Chondrocyte (in vitro differentiated cells): Measurements from ENCODE around the gene KMT5C. TPM values are rescaled to one million over a fixed set of nuclear protein-coding genes. Genes with fewer than 3 reads are reported as not detected.

Experiments used
- DNase-seq: peaks from one replicate; pipeline ENCODE4 v3.0.0; 2021; ENCODE audit warnings: mixed read lengths, low spot score
- H3K27ac Mint-ChIP-seq: one replicate; pipeline ENCODE4 v1.8.0; 2021; ENCODE audit warnings: mild to moderate bottlenecking, moderate library complexity, mixed read lengths; ENCODE audit not compliant: unreplicated experiment
- H3K27me3 Mint-ChIP-seq: 2 replicates; pipeline ENCODE4 v1.8.0; 2021; ENCODE audit warnings: low read depth, mixed read lengths
- H3K36me3 Mint-ChIP-seq: 2 replicates; pipeline ENCODE4 v1.8.0; 2021; ENCODE audit warnings: low read depth, mixed read lengths
- H3K4me1 Mint-ChIP-seq: 2 replicates; pipeline ENCODE4 v1.8.0; 2021; ENCODE audit warnings: low read depth, mild to moderate bottlenecking, mixed read lengths
- H3K4me3 Mint-ChIP-seq: one replicate; pipeline ENCODE4 v1.8.0; 2021; ENCODE audit warnings: mild to moderate bottlenecking, moderate library complexity, mixed read lengths; ENCODE audit not compliant: unreplicated experiment
- H3K9me3 Mint-ChIP-seq: 2 replicates; pipeline ENCODE4 v1.8.0; 2021; ENCODE audit warnings: low read depth, mixed read lengths
- total RNA-seq: library from RNA; stranded (reverse); gene quantifications from 3 replicates; pipeline ENCODE4 v1.2.1, GENCODE V29; 2021
- TF ChIP-seq, protein P1 (sequence below): fragments of 200-600 bp; sonication (generic); IDR thresholded peaks from 2 replicates; pipeline ENCODE4 v1.5.0; 2021; ENCODE audit warnings: antibody characterized with exemption, mild to moderate bottlenecking, moderate library complexity

The KMT5C gene
- total RNA-seq, 1 donor from 2014 or later: 9.5 TPM

DNA sequence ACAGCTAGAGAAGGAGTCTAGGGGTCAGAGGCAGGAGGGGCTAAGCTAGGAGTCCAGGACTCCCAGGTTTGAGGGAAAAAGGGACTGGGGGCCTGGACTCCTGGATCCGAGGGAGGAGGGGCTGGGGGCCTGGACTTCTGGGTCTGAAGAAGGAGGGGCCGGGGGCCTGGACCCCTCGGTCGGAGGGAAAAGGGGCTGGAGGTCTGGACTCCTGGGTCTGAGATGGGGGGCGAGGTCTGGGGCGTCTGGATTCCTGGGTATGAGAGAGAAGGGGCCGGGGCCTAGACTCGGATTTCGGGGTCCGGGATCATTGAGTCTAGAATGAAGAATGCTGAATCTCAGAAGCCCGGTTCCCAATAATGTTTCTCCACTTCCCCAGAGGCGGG lies 37.4 kb upstream of the KMT5C start:
- TF ChIP-seq, protein P1, sequence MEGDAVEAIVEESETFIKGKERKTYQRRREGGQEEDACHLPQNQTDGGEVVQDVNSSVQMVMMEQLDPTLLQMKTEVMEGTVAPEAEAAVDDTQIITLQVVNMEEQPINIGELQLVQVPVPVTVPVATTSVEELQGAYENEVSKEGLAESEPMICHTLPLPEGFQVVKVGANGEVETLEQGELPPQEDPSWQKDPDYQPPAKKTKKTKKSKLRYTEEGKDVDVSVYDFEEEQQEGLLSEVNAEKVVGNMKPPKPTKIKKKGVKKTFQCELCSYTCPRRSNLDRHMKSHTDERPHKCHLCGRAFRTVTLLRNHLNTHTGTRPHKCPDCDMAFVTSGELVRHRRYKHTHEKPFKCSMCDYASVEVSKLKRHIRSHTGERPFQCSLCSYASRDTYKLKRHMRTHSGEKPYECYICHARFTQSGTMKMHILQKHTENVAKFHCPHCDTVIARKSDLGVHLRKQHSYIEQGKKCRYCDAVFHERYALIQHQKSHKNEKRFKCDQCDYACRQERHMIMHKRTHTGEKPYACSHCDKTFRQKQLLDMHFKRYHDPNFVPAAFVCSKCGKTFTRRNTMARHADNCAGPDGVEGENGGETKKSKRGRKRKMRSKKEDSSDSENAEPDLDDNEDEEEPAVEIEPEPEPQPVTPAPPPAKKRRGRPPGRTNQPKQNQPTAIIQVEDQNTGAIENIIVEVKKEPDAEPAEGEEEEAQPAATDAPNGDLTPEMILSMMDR: no peak
- Mint-ChIP-seq H3K27me3 (no peaks in the 10 kb centered on the region), H3K9me3 (no peaks in the 10 kb centered on the region), H3K27ac (no peak overlapping the region), H3K36me3 (peaks cover 16% of the 10 kb centered on the region), H3K4me1 (peaks cover 9% of the 10 kb centered on the region), H3K4me3 (no peak overlapping the region)
- no peak for DNase-seq

DNA sequence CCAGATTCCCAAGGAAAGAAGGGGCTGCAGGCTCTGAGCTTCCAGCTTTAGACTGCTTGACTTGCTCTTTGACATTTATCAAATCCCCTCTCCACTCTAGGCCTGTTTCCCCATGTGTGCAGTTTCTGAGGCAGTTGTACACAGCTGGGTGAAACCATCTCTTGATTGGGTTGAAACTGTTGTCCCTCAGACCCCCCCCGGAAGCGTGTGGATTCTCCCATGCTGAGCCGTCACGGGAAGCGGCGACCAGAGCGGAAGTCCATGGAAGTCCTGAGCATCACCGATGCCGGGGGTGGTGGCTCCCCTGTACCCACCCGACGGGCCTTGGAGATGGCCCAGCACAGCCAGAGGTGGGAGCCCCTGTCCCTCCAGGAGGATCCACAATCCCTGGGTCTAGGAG lies 36.2 kb upstream of the KMT5C start:
- H3K27me3 Mint-ChIP-seq: no peaks in the 10 kb centered on the region
- H3K36me3 Mint-ChIP-seq: peaks cover 19% of the 10 kb centered on the region
- TF ChIP-seq, protein P1: no peak
- no peak for DNase-seq
- no peaks in the 10 kb centered on the region for H3K9me3 Mint-ChIP-seq
- no peak overlapping the region for H3K27ac Mint-ChIP-seq
- H3K4me1 Mint-ChIP-seq: peaks cover 9% of the 10 kb centered on the region
- no peak overlapping the region for H3K4me3 Mint-ChIP-seq

DNA sequence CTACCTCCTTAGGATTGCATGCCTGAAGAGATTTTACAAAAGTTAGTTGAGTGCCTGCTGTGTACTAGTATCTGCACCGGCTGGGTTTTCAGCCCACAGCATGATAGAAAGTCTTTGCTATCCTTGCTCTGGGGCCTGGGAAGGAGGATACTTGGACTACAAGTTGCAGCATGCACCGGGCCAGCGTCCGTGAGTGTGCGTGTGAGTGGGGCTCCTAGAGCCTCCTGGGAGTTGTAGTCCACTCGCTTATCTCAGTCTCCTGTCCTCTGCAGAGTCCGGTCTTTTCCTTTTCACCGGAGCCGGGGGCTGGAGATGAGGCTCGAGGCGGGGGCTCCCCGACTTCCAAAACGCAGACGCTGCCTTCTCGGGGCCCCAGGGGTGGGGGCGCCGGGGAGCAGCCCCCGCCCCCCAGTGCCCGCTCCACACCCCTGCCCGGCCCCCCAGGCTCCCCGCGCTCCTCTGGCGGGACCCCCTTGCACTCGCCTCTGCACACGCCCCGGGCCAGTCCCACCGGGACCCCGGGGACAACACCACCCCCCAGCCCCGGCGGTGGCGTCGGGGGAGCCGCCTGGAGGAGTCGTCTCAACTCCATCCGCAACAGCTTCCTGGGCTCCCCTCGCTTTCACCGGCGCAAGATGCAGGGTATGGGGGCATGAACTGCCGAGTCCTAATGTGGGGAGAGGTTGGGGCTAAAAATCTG lies 35.2 kb upstream of the KMT5C start:
- no peak for DNase-seq
- H3K36me3 Mint-ChIP-seq: peaks cover 21% of the 10 kb centered on the region
- H3K27me3 Mint-ChIP-seq: no peaks in the 10 kb centered on the region
- no peaks in the 10 kb centered on the region for H3K9me3 Mint-ChIP-seq
- H3K4me1 Mint-ChIP-seq: peaks cover 9% of the 10 kb centered on the region
- H3K4me3 Mint-ChIP-seq: no peak overlapping the region
- TF ChIP-seq, protein P1: no peak
- no peak overlapping the region for H3K27ac Mint-ChIP-seq

DNA sequence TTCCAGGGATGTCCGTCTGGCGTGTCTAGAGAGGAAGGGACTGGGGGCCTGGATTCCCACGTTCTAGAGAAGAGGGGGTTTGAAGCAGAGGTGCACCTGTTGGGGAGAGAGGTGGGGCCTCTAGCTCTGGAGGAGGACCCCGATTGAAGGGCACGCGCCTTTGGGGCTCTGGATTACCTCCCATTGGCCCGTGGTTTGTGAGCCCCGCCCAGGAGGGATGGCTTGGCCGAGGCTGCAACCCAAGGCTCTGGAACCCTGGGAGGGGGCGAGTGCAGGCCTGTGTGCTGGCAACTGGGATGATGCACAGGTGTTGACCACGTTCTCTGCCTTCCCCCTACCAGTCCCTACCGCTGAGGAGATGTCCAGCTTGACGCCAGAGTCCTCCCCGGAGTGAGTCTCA lies 34.7 kb upstream of the KMT5C start:
- H3K27ac Mint-ChIP-seq: no peak overlapping the region
- H3K36me3 Mint-ChIP-seq: peaks cover 20% of the 10 kb centered on the region
- H3K27me3 Mint-ChIP-seq: no peaks in the 10 kb centered on the region
- TF ChIP-seq, protein P1: no peak
- no peak for DNase-seq
- H3K4me1 Mint-ChIP-seq: peaks cover 9% of the 10 kb centered on the region
- no peaks in the 10 kb centered on the region for H3K9me3 Mint-ChIP-seq
- no peak overlapping the region for H3K4me3 Mint-ChIP-seq

DNA sequence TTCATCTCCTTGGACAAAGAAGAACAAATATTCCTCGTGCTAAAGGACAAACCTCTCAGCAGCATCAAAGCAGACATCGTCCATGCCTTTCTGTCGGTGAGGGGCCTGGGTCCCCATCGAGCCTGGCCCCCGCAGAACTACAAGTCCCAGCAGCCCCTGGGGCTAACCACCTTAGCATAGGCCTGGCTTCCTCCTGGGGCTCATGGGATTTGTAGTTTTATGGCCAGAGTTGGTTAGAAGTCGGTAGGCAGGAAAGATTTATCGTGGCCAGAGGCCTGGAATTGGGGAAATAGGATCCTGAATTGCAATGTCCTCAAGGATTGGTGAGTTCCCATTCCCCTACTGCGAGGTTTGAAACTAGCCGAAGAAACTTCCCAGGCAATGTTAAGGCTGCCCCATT lies 34.2 kb upstream of the KMT5C start:
- Mint-ChIP-seq H3K27me3 (no peaks in the 10 kb centered on the region), H3K4me3 (no peak overlapping the region), H3K27ac (no peak overlapping the region), H3K36me3 (peaks cover 21% of the 10 kb centered on the region), H3K4me1 (peaks cover 9% of the 10 kb centered on the region), H3K9me3 (no peaks in the 10 kb centered on the region)
- TF ChIP-seq, protein P1: no peak
- DNase-seq: no peak
